ENCODE measurements around the gene ZMYND12. TPM values are rescaled to one million over a fixed set of nuclear protein-coding genes. Genes with fewer than 3 reads are reported as not detected.

Gene ZMYND12
- total and polyA plus RNA-seq, 12 donors = 1.2 to 12.2 (median 4.5) TPM

DNA sequence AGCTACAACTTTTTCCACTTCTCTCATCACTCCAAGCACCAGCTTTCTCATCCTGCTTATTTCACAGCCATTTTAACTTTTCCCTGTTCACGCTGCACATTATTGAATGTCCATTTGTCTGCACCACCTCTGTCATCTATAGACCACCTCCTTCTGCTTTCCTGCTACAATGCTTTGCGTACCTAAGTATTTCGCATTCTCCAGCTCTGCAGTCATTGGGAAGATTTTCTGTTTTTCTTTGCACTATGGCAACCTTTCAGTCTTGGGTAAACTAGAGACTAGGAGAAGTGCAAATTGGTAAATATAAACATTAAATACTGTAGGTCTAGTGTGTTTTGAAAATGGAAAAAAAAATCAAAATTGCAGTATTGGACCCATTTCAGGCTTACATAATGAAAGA, 8.1 kb upstream of the ZMYND12 start:
- no peaks in the 10 kb centered on the region for H3K36me3 ChIP-seq (replicated peaks in 1 of 2)
- WGBS, 4 donors = 70 to 82% (median 79%) methylated on average over 3 of the region's 3 CpGs
- H3K4me1 ChIP-seq (replicated peaks in 1 of 2) = peaks cover 6 to 29% of the 10 kb centered on the region in 2 donors
- H3K27ac ChIP-seq = peak overlapping the region in 1 of 5 donors; percentile 64
- no peaks in the 10 kb centered on the region for H3K27me3 ChIP-seq
- DNase-seq = no peak
- TF ChIP-seq, protein P1, sequence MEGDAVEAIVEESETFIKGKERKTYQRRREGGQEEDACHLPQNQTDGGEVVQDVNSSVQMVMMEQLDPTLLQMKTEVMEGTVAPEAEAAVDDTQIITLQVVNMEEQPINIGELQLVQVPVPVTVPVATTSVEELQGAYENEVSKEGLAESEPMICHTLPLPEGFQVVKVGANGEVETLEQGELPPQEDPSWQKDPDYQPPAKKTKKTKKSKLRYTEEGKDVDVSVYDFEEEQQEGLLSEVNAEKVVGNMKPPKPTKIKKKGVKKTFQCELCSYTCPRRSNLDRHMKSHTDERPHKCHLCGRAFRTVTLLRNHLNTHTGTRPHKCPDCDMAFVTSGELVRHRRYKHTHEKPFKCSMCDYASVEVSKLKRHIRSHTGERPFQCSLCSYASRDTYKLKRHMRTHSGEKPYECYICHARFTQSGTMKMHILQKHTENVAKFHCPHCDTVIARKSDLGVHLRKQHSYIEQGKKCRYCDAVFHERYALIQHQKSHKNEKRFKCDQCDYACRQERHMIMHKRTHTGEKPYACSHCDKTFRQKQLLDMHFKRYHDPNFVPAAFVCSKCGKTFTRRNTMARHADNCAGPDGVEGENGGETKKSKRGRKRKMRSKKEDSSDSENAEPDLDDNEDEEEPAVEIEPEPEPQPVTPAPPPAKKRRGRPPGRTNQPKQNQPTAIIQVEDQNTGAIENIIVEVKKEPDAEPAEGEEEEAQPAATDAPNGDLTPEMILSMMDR (IDR thresholded peaks at IDR 0.05) = no peak
- TF ChIP-seq POLR2A (IDR thresholded peaks at IDR 0.05) = no peak
- H3K9me3 ChIP-seq (replicated peaks in 1 of 3) = no peaks in the 10 kb centered on the region
- peak overlapping the region in 1 of 4 donors; percentile 56 for H3K4me3 ChIP-seq
- intact Hi-C loops (cut with DNase I) = loop anchor here in 1 of 2 donors (10.0 kb wide), 2 partner anchors 119 to 289 kb away; no protein-coding TSS in a partner anchor

GRCh38 chr1:42462828-42463763, 7.3 kb upstream of the ZMYND12 start, which contains the start of gene CCDC30:
TSS of gene CCDC30 (plus strand) at chr1:42463286. CDS start at chr1:42480552, 17,266 bp downstream.
- 0 to 1% (median 1%) methylated on average over 31 to 59 of the region's 59 CpGs for WGBS, 4 donors
- H3K36me3 ChIP-seq (replicated peaks in 1 of 2) = peaks cover 0 to 5% of the 10 kb centered on the region in 2 donors
- H3K4me1 ChIP-seq (replicated peaks in 1 of 2) = peaks cover 6 to 33% of the 10 kb centered on the region in 2 donors
- peak within 1 kb of the TSS; percentile 9 to 72 (median 29) for H3K27ac ChIP-seq
- no peaks in the 10 kb centered on the region for H3K9me3 ChIP-seq (replicated peaks in 1 of 3)
- no peaks in the 10 kb centered on the region for H3K27me3 ChIP-seq
- intact Hi-C loops (cut with DNase I) = loop anchor here in 1 of 2 donors (10.0 kb wide), 2 partner anchors 118 to 288 kb away; no protein-coding TSS in a partner anchor
- H3K4me3 ChIP-seq = peak within 1 kb of the TSS in 3 of 4 donors; percentile 26 to 56 (median 47)
- DNase-seq = peak; percentile 96 to 100 (median 99)
- TF ChIP-seq POLR2A (IDR thresholded peaks at IDR 0.05) = no peak
- TF ChIP-seq, protein P1 (IDR thresholded peaks at IDR 0.05) = no peak

DNA sequence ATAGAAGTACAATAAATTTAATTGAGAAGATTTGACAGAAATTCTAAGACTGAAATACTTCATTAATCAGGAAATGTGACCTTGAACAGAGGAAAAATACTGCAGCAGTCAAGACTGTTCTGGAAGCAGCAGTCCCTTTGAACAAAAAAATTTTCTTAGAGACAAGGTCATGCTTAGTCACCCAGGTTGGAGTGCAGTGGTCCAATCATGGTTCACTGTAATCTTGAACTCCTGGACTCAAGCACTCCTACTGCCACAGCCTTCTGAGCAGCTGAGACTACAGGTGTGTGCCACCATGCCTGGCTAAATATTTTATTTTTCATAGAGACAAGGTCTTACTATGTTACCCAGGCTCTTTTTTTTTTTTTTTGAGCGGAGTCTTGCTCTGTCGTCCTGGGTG, 5.4 kb upstream of the ZMYND12 start:
- H3K27ac ChIP-seq = peak overlapping the region in 3 of 5 donors; percentile 23 to 66 (median 26)
- no peaks in the 10 kb centered on the region for H3K27me3 ChIP-seq
- TF ChIP-seq POLR2A (IDR thresholded peaks at IDR 0.05) = no peak
- TF ChIP-seq, protein P1 (IDR thresholded peaks at IDR 0.05) = no peak
- no peaks in the 10 kb centered on the region for H3K9me3 ChIP-seq (replicated peaks in 1 of 3)
- intact Hi-C loops (cut with DNase I) = loop anchor here in 1 of 2 donors (10.0 kb wide), 2 partner anchors 116 to 286 kb away; no protein-coding TSS in a partner anchor
- H3K36me3 ChIP-seq (replicated peaks in 1 of 2) = peaks cover 0 to 6% of the 10 kb centered on the region in 2 donors
- H3K4me3 ChIP-seq = no peak overlapping the region
- peaks cover 12 to 45% of the 10 kb centered on the region in 2 donors for H3K4me1 ChIP-seq (replicated peaks in 1 of 2)
- 47 to 72% (median 53%) methylated on average over 2 of the region's 2 CpGs for WGBS, 4 donors
- peak in 4 of 7 donors; percentile 16 to 45 (median 38) for DNase-seq

DNA sequence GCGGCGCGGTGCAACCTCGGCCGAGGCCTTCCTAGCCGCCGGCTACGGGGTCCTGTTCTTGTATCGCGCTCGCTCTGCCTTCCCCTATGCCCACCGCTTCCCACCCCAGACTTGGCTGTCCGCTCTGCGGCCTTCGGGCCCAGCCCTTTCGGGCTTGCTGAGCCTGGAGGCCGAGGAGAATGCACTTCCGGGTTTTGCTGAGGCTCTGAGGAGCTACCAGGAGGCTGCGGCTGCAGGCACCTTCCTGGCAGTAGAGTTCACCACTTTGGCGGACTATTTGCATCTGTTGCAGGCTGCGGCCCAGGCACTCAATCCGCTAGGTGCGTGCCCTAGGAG, 900 bp upstream of the ZMYND12 start:
- TF ChIP-seq, protein P1 (IDR thresholded peaks at IDR 0.05) = no peak
- no peak for TF ChIP-seq POLR2A (IDR thresholded peaks at IDR 0.05)
- H3K9me3 ChIP-seq (replicated peaks in 1 of 3) = no peaks in the 10 kb centered on the region
- intact Hi-C loops (cut with DNase I) = no loop called here
- 0 to 3% (median 1%) methylated on average over 5 to 23 of the region's 23 CpGs for WGBS, 4 donors
- H3K27me3 ChIP-seq = no peaks in the 10 kb centered on the region
- peak overlapping the region; percentile 51 to 94 (median 87) for H3K27ac ChIP-seq
- H3K4me3 ChIP-seq = peak overlapping the region; percentile 53 to 83 (median 68)
- peaks cover 10 to 27% of the 10 kb centered on the region in 2 donors for H3K4me1 ChIP-seq (replicated peaks in 1 of 2)
- H3K36me3 ChIP-seq (replicated peaks in 1 of 2) = peaks cover 0 to 6% of the 10 kb centered on the region in 2 donors
- peak; percentile 42 to 73 (median 67) for DNase-seq

Data from adrenal gland (tissue), 12 donors.